B cell (primary cell): Measurements from ENCODE around the gene SGSH. TPM values are rescaled to one million over a fixed set of nuclear protein-coding genes. Genes with fewer than 3 reads are reported as not detected.

Source experiments
- ATAC-seq: fragments of 200-7000 bp; cut with Tn5 transposase; one replicate; pipeline ENCODE4 v1.10.0; 2021; ENCODE audit warnings: low read depth, mild to moderate bottlenecking, moderate number of reproducible peaks, moderate library complexity
- CTCF ChIA-PET: fragments of 350-600 bp; sonication (Branson Sonifier 250); formaldehyde crosslinking; loops from one replicate; lab custom pipeline; 2021; ENCODE audit warnings: antibody characterized with exemption, inconsistent platforms; lab: Charles Lee
- POLR2A ChIA-PET: fragments of 350-600 bp; sonication (Branson Sonifier 250); formaldehyde crosslinking; loops from one replicate; lab custom pipeline; 2021; ENCODE audit warnings: antibody characterized with exemption; lab: Charles Lee
- DNase-seq: peaks from one replicate; pipeline ENCODE4 v3.0.0; 2013
- H2AFZ ChIP-seq: 2 replicates; pipeline ENCODE4 v1.6.1; 2012; ENCODE audit warnings: mild to moderate bottlenecking, low read depth, low read length; ENCODE audit not compliant: insufficient read depth, poor library complexity, severe bottlenecking
- H3K27ac ChIP-seq, 2 donors: 1 replicate in 1 of 2; 2 replicates in 1 of 2; pipeline ENCODE4 v1.5.1; 2012 to 2013; ENCODE audit warnings: low read length in 2 of 2, mild to moderate bottlenecking in 2 of 2, moderate library complexity in 1 of 2
- H3K27me3 ChIP-seq, 4 experiments: fragments of 200-600 bp in 1 of 4; sonication (generic) in 1 of 4; replicated peaks in 1 of 4; 1 replicate in 2 of 4; 2 replicates in 2 of 4; pipeline versions ENCODE4 v1.6.1 to v1.7.0; 2013 to 2016; ENCODE audit warnings: low read length in 3 of 4, mild to moderate bottlenecking in 2 of 4, mixed read lengths in 1 of 4, moderate library complexity in 1 of 4; ENCODE audit not compliant: insufficient read depth in 4 of 4, control insufficient read depth in 3 of 4; ENCODE audit errors: control extremely low read depth in 1 of 4
- H3K36me3 ChIP-seq, 2 experiments: replicated peaks in 1 of 2; 1 replicate in 1 of 2; 2 replicates in 1 of 2; pipeline versions ENCODE4 v1.6.1 to v1.7.1; 2013; ENCODE audit warnings: low read length in 1 of 2; ENCODE audit not compliant: insufficient read depth in 2 of 2, control insufficient read depth in 1 of 2; ENCODE audit errors: control extremely low read depth in 1 of 2, extremely low read depth in 1 of 2
- H3K4me1 ChIP-seq, 2 donors: fragments of 200-600 bp in 1 of 2; sonication (generic) in 1 of 2; 1 replicate in 1 of 2; 2 replicates in 1 of 2; pipeline versions ENCODE4 v1.5.1 to v1.6.1; 2013 to 2017; ENCODE audit warnings: low read length in 2 of 2; ENCODE audit not compliant: control insufficient read depth in 2 of 2, insufficient read depth in 2 of 2
- H3K4me2 ChIP-seq: replicated peaks from 2 replicates; pipeline ENCODE3; 2012; ENCODE audit warnings: mild to moderate bottlenecking, low read depth, low read length; ENCODE audit not compliant: poor library complexity, severe bottlenecking
- H3K4me3 ChIP-seq, 5 experiments: fragments of 200-600 bp in 1 of 5; sonication (generic) in 1 of 5; 1 replicate in 3 of 5; 2 replicates in 2 of 5; pipeline versions ENCODE4 v1.5.1 to v1.7.0; 2011 to 2016; ENCODE audit warnings: low read length in 4 of 5, mild to moderate bottlenecking in 4 of 5, low read depth in 2 of 5, control low read depth in 1 of 5, moderate library complexity in 1 of 5; ENCODE audit not compliant: insufficient read depth in 1 of 5; ENCODE audit errors: control extremely low read depth in 1 of 5, extremely low read depth in 1 of 5
- H3K79me2 ChIP-seq: fragments of 200-600 bp; sonication (generic); one replicate; pipeline ENCODE4 v1.6.0; 2016; ENCODE audit warnings: low read length; ENCODE audit not compliant: control insufficient read depth, insufficient read depth
- H3K9ac ChIP-seq: fragments of 200-600 bp; sonication (generic); 2 replicates; pipeline ENCODE4 v1.6.1; 2017; ENCODE audit warnings: mild to moderate bottlenecking, low read length, moderate library complexity
- H3K9me3 ChIP-seq, 3 donors: one replicate each; pipeline versions ENCODE4 v1.6.1 to v1.7.1; 2013; ENCODE audit warnings: low read length in 2 of 3; ENCODE audit not compliant: control insufficient read depth in 2 of 3, insufficient read depth in 1 of 3; ENCODE audit errors: control extremely low read depth in 1 of 3
- H4K20me1 ChIP-seq: 2 replicates; pipeline ENCODE4 v1.6.0; 2012; ENCODE audit warnings: mild to moderate bottlenecking, low read length; ENCODE audit not compliant: insufficient read depth, control insufficient read depth, poor library complexity, severe bottlenecking
- H3K27ac Mint-ChIP-seq: one replicate; pipeline ENCODE4 v1.8.0; 2021; ENCODE audit warnings: mixed read lengths
- H3K27me3 Mint-ChIP-seq: one replicate; pipeline ENCODE4 v1.8.0; 2021; ENCODE audit warnings: mixed read lengths
- H3K4me1 Mint-ChIP-seq: one replicate; pipeline ENCODE4 v1.8.0; 2021; ENCODE audit warnings: mixed read lengths
- H3K4me3 Mint-ChIP-seq: one replicate; pipeline ENCODE4 v1.8.0; 2021; ENCODE audit warnings: mixed read lengths
- H3K9me3 Mint-ChIP-seq: one replicate; pipeline ENCODE4 v1.8.0; 2022; ENCODE audit warnings: mixed read lengths; ENCODE audit not compliant: insufficient read depth
- EZH2 ChIP-seq: IDR thresholded peaks from 2 replicates; pipeline ENCODE4 v1.6.1; 2012; ENCODE audit warnings: borderline replicate concordance, low read depth, mild to moderate bottlenecking, moderate library complexity, low read length; ENCODE audit not compliant: insufficient read depth, poor library complexity, severe bottlenecking
- WGBS: methylation state at CpG from one replicate; pipeline ENCODE4 v1.1.5; 2013; ENCODE audit warnings: missing lambda C conversion rate; ENCODE audit not compliant: insufficient coverage; 5-methylcytosine and 5-hydroxymethylcytosine counted together
- intact Hi-C: fragments of 100-400 bp; cut with micrococcal nuclease; formaldehyde crosslinking; loops from one replicate; pipeline ENCODE4 v1.10.0; 2022
- polyA plus RNA-seq: library from polyadenylated mRNA; depleted of rRNA; stranded (reverse); fragments of >200 nt; gene quantifications from 2 replicates; pipeline ENCODE4 v1.2.3, GENCODE V29; 2012
- total RNA-seq, 2 donors: library from RNA; stranded (reverse); fragments of 120-200 nt in 1 of 2; gene quantifications; 1 replicate in 1 of 2; 2 replicates in 1 of 2; pipeline versions ENCODE4 v1.2.3 to v1.2.4, GENCODE V29; 2013 to 2022
- TF ChIP-seq, protein P1 (sequence below): fragments of 200-600 bp; IDR thresholded peaks from one replicate; pipeline ENCODE4 v1.8.0; 2022; ENCODE audit warnings: antibody characterized with exemption, mild to moderate bottlenecking

The SGSH gene
- total and polyA plus RNA-seq, 2 donors (not counting 1 experiment from before 2014, with no cell fraction given), result 44.5 to 83.7 TPM

DNA sequence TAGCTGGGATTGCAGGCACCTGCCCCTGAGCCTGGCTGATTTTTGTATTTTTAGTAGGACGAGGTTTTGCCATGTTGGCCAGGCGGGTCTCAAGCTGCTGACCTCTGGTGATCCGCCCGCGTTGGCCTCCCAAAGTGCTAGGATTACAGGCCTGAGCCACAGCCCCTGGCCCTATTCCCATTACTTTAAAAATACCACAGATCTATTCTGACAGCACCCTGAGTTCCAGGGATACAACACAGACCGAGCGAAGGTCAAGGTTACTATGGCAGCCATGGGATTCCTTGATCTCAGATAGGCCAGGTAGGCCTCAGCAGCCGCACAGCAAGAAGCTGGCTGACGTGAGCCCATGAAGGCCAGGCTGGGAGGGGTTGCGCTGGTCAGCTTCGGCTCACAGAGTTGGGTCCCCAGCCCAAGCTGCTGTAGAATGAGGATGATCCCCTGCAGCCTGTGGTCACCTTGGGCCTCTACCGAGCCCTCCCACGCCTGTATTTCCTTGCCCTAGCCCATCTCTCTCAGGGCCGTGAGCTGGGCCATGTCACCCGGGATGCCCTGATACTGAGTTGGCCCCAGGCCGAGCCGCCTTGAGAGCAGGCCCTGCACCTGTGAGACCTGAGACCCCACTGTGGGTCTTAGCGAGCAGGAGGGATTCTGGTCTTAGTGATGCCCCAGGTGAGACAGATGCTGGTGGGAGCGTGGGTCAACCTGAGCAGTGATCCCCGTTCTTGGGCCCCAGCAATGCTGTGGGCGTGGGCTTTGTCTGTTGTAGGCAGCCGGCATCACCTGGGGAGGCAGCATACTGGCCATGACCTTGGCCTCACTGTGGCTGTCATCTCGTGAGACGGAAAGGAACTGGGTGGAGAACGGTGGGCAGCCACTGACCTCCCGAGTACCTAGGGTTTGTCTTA lies 23.6 kb upstream of the SGSH start:
- no peak for ATAC-seq
- Mint-ChIP-seq H3K27me3 (no peaks in the 10 kb centered on the region), H3K4me3 (no peak overlapping the region), H3K9me3 (no peaks in the 10 kb centered on the region), H3K4me1 (no peaks in the 10 kb centered on the region), H3K27ac (no peak overlapping the region)
- Histone ChIP-seq H3K79me2 (no peaks in the 10 kb centered on the region), H3K36me3 (no peaks in the 10 kb centered on the region), H3K4me1 (no peaks in the 10 kb centered on the region), H3K4me3 (no peak overlapping the region), H3K9ac (no peak overlapping the region), H3K4me2 (no peak overlapping the region), H4K20me1 (no peaks in the 10 kb centered on the region), H3K9me3 (peaks cover 0 to 3% (median 0%) of the 10 kb centered on the region in 3 donors), H3K27ac (no peak overlapping the region), H2AFZ (no peak overlapping the region), H3K27me3 (no peaks in the 10 kb centered on the region)
- TF ChIP-seq, protein P1, sequence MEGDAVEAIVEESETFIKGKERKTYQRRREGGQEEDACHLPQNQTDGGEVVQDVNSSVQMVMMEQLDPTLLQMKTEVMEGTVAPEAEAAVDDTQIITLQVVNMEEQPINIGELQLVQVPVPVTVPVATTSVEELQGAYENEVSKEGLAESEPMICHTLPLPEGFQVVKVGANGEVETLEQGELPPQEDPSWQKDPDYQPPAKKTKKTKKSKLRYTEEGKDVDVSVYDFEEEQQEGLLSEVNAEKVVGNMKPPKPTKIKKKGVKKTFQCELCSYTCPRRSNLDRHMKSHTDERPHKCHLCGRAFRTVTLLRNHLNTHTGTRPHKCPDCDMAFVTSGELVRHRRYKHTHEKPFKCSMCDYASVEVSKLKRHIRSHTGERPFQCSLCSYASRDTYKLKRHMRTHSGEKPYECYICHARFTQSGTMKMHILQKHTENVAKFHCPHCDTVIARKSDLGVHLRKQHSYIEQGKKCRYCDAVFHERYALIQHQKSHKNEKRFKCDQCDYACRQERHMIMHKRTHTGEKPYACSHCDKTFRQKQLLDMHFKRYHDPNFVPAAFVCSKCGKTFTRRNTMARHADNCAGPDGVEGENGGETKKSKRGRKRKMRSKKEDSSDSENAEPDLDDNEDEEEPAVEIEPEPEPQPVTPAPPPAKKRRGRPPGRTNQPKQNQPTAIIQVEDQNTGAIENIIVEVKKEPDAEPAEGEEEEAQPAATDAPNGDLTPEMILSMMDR, result no peak
- no peak for TF ChIP-seq EZH2
- CTCF ChIA-PET, result no interaction called here
- intact Hi-C loops, result no loop called here
- WGBS, result 95% methylated on average over 20 of the region's 26 CpGs
- no peak for DNase-seq
- POLR2A ChIA-PET, result no interaction called here

DNA sequence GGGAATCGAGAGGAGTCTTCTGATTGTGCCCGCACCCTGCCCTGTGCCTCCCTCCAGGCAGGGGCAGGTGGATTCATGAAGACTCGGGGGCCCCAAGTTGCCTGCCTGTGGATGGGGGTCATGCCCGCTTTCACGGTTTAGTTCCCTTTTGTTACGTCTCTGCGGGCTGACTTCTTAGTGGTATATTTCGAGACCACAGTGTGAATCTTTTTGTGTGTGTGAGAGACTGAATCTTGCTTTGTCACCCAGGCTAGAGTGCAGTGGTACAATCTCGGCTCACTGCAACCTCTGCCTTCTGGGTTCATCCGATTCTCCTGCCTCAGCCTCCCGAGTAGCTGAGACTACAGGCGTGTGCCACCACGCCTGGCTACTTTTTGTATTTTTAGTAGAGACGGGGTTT lies 22.4 kb upstream of the SGSH start:
- H3K27ac ChIP-seq, result no peak overlapping the region
- no peaks in the 10 kb centered on the region for H3K36me3 ChIP-seq
- DNase-seq, result no peak
- H3K79me2 ChIP-seq, result no peaks in the 10 kb centered on the region
- intact Hi-C loops, result no loop called here
- H3K9ac ChIP-seq, result no peak overlapping the region
- TF ChIP-seq, protein P1, result no peak
- TF ChIP-seq EZH2, result no peak
- Mint-ChIP-seq H3K27ac (no peak overlapping the region), H3K4me3 (no peak overlapping the region), H3K4me1 (no peaks in the 10 kb centered on the region), H3K9me3 (no peaks in the 10 kb centered on the region), H3K27me3 (no peaks in the 10 kb centered on the region)
- H3K4me2 ChIP-seq, result no peak overlapping the region
- H3K9me3 ChIP-seq, result peaks cover 0 to 3% (median 0%) of the 10 kb centered on the region in 3 donors
- 93% methylated on average over 13 of the region's 14 CpGs for WGBS
- no peak overlapping the region for H3K4me3 ChIP-seq
- no peak overlapping the region for H2AFZ ChIP-seq
- no peaks in the 10 kb centered on the region for H3K4me1 ChIP-seq
- ATAC-seq, result no peak
- ChIA-PET CTCF (no interaction called here), POLR2A (no interaction called here)
- no peaks in the 10 kb centered on the region for H3K27me3 ChIP-seq
- H4K20me1 ChIP-seq, result no peaks in the 10 kb centered on the region
